GM12891 (cell line): ENCODE data around the gene UNC13C.

Source experiments
- DNase-seq: peaks from one replicate; pipeline ENCODE4 v3.0.0; 2011; ENCODE audit warnings: low spot score; ENCODE audit not compliant: insufficient read length
- FAIRE-seq: peaks from 2 replicates; lab custom pipeline; 2011; peaks lifted over from hg19 to GRCh38; lab: Jason Lieb, UNC
- PAX5 ChIP-seq: IDR thresholded peaks from 2 replicates; pipeline ENCODE4 v1.6.1; 2011; ENCODE audit warnings: low read length, moderate library complexity, mild to moderate bottlenecking; ENCODE audit not compliant: insufficient read depth, severe bottlenecking
- POLR2A ChIP-seq: IDR thresholded peaks from 2 replicates; pipeline ENCODE4 v1.6.1; 2011; ENCODE audit warnings: low read depth, low read length, control low read depth
- POLR2AphosphoS5 ChIP-seq: IDR thresholded peaks from 2 replicates; pipeline ENCODE4 v1.6.1; 2011; ENCODE audit warnings: low read depth, low read length, control low read depth
- POU2F2 ChIP-seq: IDR thresholded peaks from 2 replicates; pipeline ENCODE4 v1.6.1; 2011; ENCODE audit warnings: low read depth, mild to moderate bottlenecking, control low read depth, low read length, moderate library complexity
- SPI1 ChIP-seq: IDR thresholded peaks from 2 replicates; pipeline ENCODE4 v1.6.1; 2011; ENCODE audit warnings: low read depth, low read length, control low read depth
- TAF1 ChIP-seq: IDR thresholded peaks from 2 replicates; pipeline ENCODE4 v1.6.1; 2011; ENCODE audit warnings: low read depth, low read length, control low read depth

UNC13C gene

DNA sequence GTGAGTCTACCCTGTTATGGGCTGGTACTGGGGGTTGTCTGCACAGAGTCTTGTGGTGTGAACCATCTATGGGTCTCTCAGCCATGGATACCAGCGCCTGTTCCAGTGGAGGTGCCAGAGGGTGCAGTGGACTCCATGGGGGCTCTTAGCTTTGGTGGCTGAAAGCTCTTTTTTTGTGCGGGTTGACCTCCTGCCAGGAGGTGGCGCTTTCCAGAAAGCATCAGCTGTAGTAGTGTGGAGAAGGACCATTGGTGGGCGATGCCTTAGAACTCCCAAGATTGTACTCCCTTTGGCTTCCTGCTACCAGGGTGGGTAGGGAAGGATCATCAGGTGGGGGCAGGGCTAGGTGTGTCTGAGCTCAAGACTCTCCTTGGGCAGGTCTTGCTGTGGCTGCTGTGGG is 615.9 kb downstream of the UNC13C start:
- FAIRE-seq (no peak), DNase-seq (no peak)
- TF ChIP-seq TAF1 (no peak), SPI1 (no peak), POLR2AphosphoS5 (no peak), PAX5 (no peak), POLR2A (no peak), POU2F2 (no peak)

DNA sequence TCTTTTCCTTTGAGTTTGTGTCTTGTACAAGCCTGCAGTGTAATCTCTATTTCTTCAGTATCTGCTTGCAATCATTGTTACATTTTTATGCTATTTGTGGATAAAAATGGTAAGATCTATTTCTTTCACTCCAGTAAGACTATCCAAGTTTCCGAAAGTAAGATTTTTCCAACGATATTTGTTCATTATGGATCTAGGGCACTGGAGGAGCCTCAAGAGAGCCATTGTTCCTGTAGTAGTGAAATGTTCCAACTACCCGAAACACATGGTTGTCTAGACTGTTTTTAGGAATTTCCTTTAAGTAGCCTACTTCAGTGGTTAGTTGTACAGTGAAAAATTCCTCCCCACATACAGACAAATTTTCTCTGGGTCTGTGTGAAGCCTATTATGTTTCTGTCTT is 621.1 kb downstream of the UNC13C start:
- no peak for DNase-seq
- FAIRE-seq = no peak
- TF ChIP-seq SPI1 = no peak

DNA sequence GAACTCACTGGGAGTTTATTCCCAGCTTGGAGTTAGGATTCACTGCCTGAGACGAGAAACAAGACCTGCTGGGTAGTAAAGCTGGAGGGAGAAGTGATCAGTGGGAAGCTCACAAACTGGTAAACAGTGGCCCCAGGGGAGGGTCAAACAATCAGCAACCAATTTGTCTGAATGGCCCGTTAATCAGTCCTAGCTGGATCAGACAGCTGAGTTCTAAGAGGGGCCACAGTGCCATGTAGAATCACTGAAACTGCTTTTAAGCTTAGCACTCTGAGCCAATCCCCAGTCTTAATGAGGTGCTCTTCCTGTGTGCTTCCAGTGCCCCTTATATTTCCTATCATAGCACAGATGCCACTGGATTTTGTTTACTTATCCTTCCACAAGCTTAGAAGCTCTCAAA is 626.8 kb downstream of the UNC13C start:
- FAIRE-seq (no peak), DNase-seq (no peak)
- TF ChIP-seq POLR2A (no peak), PAX5 (no peak), TAF1 (no peak), SPI1 (no peak), POU2F2 (no peak), POLR2AphosphoS5 (no peak)

DNA sequence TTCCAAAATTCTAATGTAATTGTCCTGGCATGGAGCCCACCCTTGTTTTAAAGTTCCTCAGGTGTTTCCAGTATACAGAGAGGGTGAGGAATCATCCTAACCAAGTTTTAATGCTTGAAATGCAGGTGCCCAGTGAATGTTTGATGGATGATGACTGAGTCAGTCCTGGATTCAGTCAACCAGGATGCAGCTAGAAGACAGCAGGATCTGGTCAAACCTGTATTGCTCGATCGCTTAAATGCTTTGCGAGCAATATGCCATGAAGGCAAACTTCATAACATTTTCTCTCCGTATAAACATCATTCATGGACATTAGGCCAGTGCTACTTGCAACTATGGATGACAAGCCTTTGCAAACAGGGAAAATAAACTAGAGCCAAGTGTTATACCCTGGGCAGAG is 627.3 kb downstream of the UNC13C start:
- FAIRE-seq (no peak), DNase-seq (no peak)
- TF ChIP-seq POU2F2 (no peak), POLR2AphosphoS5 (no peak), TAF1 (no peak), SPI1 (no peak), PAX5 (no peak), POLR2A (no peak)

DNA sequence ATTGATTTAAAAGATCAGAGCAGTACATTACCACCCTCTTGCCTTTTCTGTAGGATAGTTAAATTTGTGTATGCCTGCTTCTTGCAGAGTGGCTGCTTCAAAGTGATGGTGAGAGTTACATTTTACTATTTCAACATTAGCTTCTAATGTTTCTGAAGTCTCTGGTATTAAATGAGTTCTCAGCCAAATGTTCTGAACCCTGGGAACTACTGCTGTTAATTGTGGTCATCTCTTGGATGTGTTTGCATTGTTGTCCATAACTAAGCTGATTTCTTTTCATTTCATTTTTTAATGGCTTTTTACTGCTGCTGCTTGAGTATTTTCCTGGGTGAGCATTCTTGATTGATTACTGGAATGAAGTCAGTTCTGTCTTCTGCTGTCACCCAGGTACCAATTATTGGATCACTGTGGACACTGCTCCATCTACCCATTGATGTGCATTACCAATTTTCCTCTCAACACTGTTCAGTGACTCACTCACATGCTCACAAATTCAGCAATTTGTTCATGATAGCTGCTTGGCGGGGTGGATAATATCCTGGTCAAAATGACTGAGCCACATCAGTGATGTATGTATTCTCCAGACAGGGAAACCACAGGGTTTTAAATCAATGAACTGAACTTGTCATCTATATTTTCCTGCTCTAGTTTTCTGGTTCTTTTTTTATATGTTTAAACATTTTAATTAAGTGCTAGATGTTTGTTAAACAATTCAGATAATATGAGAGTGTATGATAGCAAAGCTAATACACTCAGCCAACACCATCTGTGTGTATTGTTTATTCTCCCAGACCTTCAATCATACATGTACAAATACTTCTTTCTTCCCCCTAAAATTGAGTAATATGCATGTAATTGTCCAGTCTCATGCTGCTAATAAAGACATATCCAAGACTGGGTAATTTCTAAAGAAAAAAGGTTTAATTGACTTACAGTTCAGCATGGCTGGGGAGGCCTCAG is 630.9 kb downstream of the UNC13C start:
- FAIRE-seq (no peak), DNase-seq (no peak)
- no peak for TF ChIP-seq SPI1

DNA sequence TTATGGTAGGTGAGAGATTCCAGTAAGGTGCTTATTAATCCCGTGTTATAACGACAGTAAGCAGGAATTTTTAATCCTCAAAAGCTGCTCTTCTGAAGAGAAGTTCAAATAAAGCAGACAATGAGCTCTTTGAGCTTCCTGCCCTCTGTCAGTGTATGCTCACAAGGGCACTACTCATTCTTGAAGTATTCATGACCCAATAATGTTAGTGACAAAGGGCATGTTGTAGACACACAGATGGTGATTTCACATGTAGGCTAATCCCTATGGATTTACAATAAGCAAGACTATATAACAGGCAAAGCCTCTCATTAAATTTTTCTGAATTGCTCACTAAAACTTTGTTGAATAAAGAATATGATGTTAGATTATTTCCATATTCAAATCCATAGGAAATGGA is 639.9 kb downstream of the UNC13C start:
- FAIRE-seq = no peak

DNA sequence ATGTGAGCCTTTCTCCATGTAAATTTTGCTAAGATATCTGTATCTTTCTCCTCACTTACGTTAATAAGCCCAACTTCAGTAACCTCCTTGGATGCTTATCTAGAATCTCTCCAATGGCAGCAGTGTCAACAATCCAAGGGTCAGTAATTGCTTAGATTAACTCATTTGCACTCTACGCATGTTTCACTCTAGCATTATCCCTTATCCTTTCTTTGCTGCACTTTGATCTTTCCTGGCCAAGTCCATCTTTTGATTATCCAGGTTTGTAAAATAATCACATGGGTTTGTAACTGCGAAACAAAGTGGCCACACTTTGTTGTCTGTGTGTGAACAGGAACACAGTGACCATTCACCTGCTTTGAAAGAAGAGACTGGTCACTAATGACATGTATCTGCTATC is 640.9 kb downstream of the UNC13C start:
- DNase-seq (no peak), FAIRE-seq (no peak)
- TF ChIP-seq PAX5 (no peak), POLR2AphosphoS5 (no peak), SPI1 (no peak), POLR2A (no peak), POU2F2 (no peak), TAF1 (no peak)

More for the DNA sequence above, 639.9 kb downstream of the UNC13C start:
- DNase-seq = no peak
- TF ChIP-seq PAX5 (no peak), POLR2A (no peak), POU2F2 (no peak), POLR2AphosphoS5 (no peak), TAF1 (no peak), SPI1 (no peak)

DNA sequence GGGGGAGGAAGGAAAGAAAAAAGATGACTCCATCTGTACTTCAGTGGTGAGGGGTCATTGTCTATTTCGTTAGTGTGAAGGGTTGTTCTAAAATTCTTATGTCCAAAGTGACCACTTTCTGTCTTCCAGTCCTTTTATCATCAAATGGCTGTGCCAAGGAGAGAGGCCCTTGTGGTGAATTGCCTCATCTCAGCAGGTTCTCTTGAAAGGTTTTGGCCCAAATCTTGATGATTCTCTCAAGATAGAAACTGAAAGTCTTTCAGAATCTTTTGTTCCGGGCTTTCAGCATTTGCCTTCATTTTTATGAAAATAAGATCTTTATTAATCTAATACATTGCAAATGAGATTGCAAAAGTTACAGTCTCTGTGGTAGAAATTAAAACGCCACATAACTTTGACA is 642.7 kb downstream of the UNC13C start:
- DNase-seq = no peak
- TF ChIP-seq POLR2A (no peak), POLR2AphosphoS5 (no peak), TAF1 (no peak), SPI1 (no peak), POU2F2 (no peak), PAX5 (no peak)
- no peak for FAIRE-seq

DNA sequence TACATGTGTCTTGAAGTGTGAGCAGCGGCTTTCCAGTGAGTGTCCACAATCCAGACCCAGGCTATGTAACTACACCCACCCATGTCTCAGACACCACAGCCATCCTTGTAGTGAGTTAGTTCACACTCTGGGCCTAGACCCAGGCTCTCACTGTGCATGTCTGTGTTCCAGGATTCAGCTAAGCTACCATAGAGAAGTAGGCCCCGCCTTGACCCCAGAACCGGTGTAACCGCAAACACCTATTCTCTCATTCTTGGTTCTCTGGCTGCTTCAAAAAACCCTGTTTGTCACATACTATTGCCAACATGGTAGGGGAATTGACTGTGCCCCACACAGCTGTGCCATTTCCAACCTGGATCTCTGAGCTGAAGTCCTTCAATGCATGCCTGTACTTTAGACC is 657.9 kb downstream of the UNC13C start:
- no peak for FAIRE-seq
- TF ChIP-seq SPI1 = no peak
- no peak for TF ChIP-seq POLR2A
- no peak for TF ChIP-seq PAX5
- TF ChIP-seq POLR2AphosphoS5 = no peak
- TF ChIP-seq TAF1 = no peak
- no peak for TF ChIP-seq POU2F2
- no peak for DNase-seq

DNA sequence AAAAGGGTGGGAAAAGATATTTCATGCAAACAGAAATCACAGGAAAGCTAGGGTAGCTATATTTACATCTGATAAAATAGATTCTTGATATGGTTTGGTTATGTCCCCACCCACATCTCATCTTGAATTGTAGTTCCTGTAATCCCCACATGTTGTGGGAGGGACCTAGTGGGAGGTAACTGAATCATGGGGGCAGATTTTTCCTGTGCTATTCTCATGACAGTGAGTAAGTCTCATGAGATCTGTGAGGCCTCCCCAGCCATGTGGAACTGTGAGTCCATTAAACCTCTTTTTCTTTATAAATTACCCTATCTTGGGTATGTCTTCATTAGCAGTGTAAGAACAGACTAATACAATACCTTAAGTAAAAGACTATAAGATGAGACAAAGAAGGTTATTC is 660.4 kb downstream of the UNC13C start:
- FAIRE-seq (no peak), DNase-seq (no peak)
- no peak for TF ChIP-seq POU2F2
- TF ChIP-seq POLR2A = no peak
- no peak for TF ChIP-seq SPI1
- TF ChIP-seq TAF1 = no peak
- no peak for TF ChIP-seq POLR2AphosphoS5
- no peak for TF ChIP-seq PAX5
